ENCODE measurements around the gene ELAVL2. TPM values are rescaled to one million over a fixed set of nuclear protein-coding genes. Genes with fewer than 3 reads are reported as not detected.

ELAVL2 gene
- polyA plus RNA-seq (2012; ENCODE audit: missing spikeins): not detected

GRCh38 chr9:23826120-23826629, at the start of gene ELAVL2:
TSS of gene ELAVL2 (minus strand) at chr9:23826240. CDS start at chr9:23762234, 64,006 bp downstream.
- no peak for FAIRE-seq
- TF ChIP-seq TAF1 (IDR thresholded peaks at IDR 0.05; ENCODE audit: borderline replicate concordance, low read depth, low read length) (no peak), POLR2A (IDR thresholded peaks at IDR 0.05; ENCODE audit: low read depth, low read length) (no peak), POLR2AphosphoS5 (IDR thresholded peaks at IDR 0.05; ENCODE audit: low read depth, low read length) (no peak)
- no peak for DNase-seq (ENCODE audit: insufficient read length)

GRCh38 chr9:23858234-23858633, 32.2 kb upstream of the ELAVL2 start:
- DNase-seq (ENCODE audit: insufficient read length): no peak
- FAIRE-seq: no peak
- no peak for TF ChIP-seq POLR2A (IDR thresholded peaks at IDR 0.05; ENCODE audit: low read depth, low read length)
- TF ChIP-seq TAF1 (IDR thresholded peaks at IDR 0.05; ENCODE audit: borderline replicate concordance, low read depth, low read length): no peak
- TF ChIP-seq POLR2AphosphoS5 (IDR thresholded peaks at IDR 0.05; ENCODE audit: low read depth, low read length): no peak

GRCh38 chr9:23855873-23856604, 30.0 kb upstream of the ELAVL2 start:
- no peak for TF ChIP-seq TAF1 (IDR thresholded peaks at IDR 0.05; ENCODE audit: borderline replicate concordance, low read depth, low read length)
- FAIRE-seq (no peak), DNase-seq (ENCODE audit: insufficient read length) (no peak)

- TF ChIP-seq POLR2AphosphoS5 (IDR thresholded peaks at IDR 0.05; ENCODE audit: low read depth, low read length): no peak
- no peak for TF ChIP-seq TAF1 (IDR thresholded peaks at IDR 0.05; ENCODE audit: borderline replicate concordance, low read depth, low read length)
- no peak for TF ChIP-seq POLR2A (IDR thresholded peaks at IDR 0.05; ENCODE audit: low read depth, low read length)
- DNase-seq (ENCODE audit: insufficient read length): no peak
- FAIRE-seq: no peak
These were observed 24.9 kb upstream of the ELAVL2 start for GRCh38 chr9:23850690-23851629.

- FAIRE-seq: no peak
- TF ChIP-seq TAF1 (IDR thresholded peaks at IDR 0.05; ENCODE audit: borderline replicate concordance, low read depth, low read length) (no peak), POLR2A (IDR thresholded peaks at IDR 0.05; ENCODE audit: low read depth, low read length) (no peak), POLR2AphosphoS5 (IDR thresholded peaks at IDR 0.05; ENCODE audit: low read depth, low read length) (no peak)
These were observed 24.2 kb upstream of the ELAVL2 start for GRCh38 chr9:23850242-23850689.

GRCh38 chr9:23849379-23850035, 23.5 kb upstream of the ELAVL2 start:
- no peak for DNase-seq (ENCODE audit: insufficient read length)
- FAIRE-seq: no peak
- TF ChIP-seq POLR2A (IDR thresholded peaks at IDR 0.05; ENCODE audit: low read depth, low read length) (no peak), TAF1 (IDR thresholded peaks at IDR 0.05; ENCODE audit: borderline replicate concordance, low read depth, low read length) (no peak), POLR2AphosphoS5 (IDR thresholded peaks at IDR 0.05; ENCODE audit: low read depth, low read length) (no peak)

More at GRCh38 chr9:23850242-23850689, 24.2 kb upstream of the ELAVL2 start:
- no peak for DNase-seq (ENCODE audit: insufficient read length)

- no peak for FAIRE-seq
- no peak for DNase-seq (ENCODE audit: insufficient read length)
- no peak for TF ChIP-seq POLR2A (IDR thresholded peaks at IDR 0.05; ENCODE audit: low read depth, low read length)
- TF ChIP-seq POLR2AphosphoS5 (IDR thresholded peaks at IDR 0.05; ENCODE audit: low read depth, low read length): no peak
- TF ChIP-seq TAF1 (IDR thresholded peaks at IDR 0.05; ENCODE audit: borderline replicate concordance, low read depth, low read length): no peak
These were observed 16.6 kb upstream of the ELAVL2 start for GRCh38 chr9:23842565-23843129.

- TF ChIP-seq TAF1 (IDR thresholded peaks at IDR 0.05; ENCODE audit: borderline replicate concordance, low read depth, low read length): no peak
- TF ChIP-seq POLR2AphosphoS5 (IDR thresholded peaks at IDR 0.05; ENCODE audit: low read depth, low read length): no peak
- no peak for TF ChIP-seq POLR2A (IDR thresholded peaks at IDR 0.05; ENCODE audit: low read depth, low read length)
- no peak for DNase-seq (ENCODE audit: insufficient read length)
- no peak for FAIRE-seq
These were observed 15.3 kb upstream of the ELAVL2 start for GRCh38 chr9:23841304-23841703.

- DNase-seq (ENCODE audit: insufficient read length) (no peak), FAIRE-seq (no peak)
- TF ChIP-seq TAF1 (IDR thresholded peaks at IDR 0.05; ENCODE audit: borderline replicate concordance, low read depth, low read length): no peak
- no peak for TF ChIP-seq POLR2A (IDR thresholded peaks at IDR 0.05; ENCODE audit: low read depth, low read length)
- no peak for TF ChIP-seq POLR2AphosphoS5 (IDR thresholded peaks at IDR 0.05; ENCODE audit: low read depth, low read length)
These were observed 11.0 kb upstream of the ELAVL2 start for GRCh38 chr9:23837038-23837437.

GRCh38 chr9:23830929-23831730, 5.1 kb upstream of the ELAVL2 start:
- TF ChIP-seq TAF1 (IDR thresholded peaks at IDR 0.05; ENCODE audit: borderline replicate concordance, low read depth, low read length): no peak
- TF ChIP-seq POLR2A (IDR thresholded peaks at IDR 0.05; ENCODE audit: low read depth, low read length): no peak
- TF ChIP-seq POLR2AphosphoS5 (IDR thresholded peaks at IDR 0.05; ENCODE audit: low read depth, low read length): no peak
- FAIRE-seq (no peak), DNase-seq (ENCODE audit: insufficient read length) (no peak)
